Right renal cortex interstitium (tissue), 3 donors: ENCODE measurements around the gene RSPO4. TPM values are rescaled to one million over a fixed set of nuclear protein-coding genes. Genes with fewer than 3 reads are reported as not detected.

Experiments
- DNase-seq, 3 donors: peaks; one replicate each; pipeline ENCODE4 v3.0.0-alpha.2; 2013; ENCODE audit warnings: low read depth in 3 of 3, low spot score in 2 of 3
- polyA plus RNA-seq, 3 donors: library from polyadenylated mRNA; unstranded; fragments of 120-200 nt; gene quantifications; one replicate each; pipeline ENCODE4 v1.2.1, GENCODE V29; 2013; ENCODE audit not compliant: insufficient read length in 3 of 3

The RSPO4 gene
- polyA plus RNA-seq, 3 donors = 1.0 to 1.1 (median 1.1) TPM

GRCh38 chr20:945841-946240, 56.3 kb downstream of the RSPO4 start:
- DNase-seq = no peak

- DNase-seq = no peak
These were observed 57.2 kb downstream of the RSPO4 start for GRCh38 chr20:944774-945410.

GRCh38 chr20:944148-944547, 58.0 kb downstream of the RSPO4 start:
- DNase-seq = no peak

- DNase-seq = no peak
These were observed 59.5 kb downstream of the RSPO4 start for GRCh38 chr20:942611-943010.

GRCh38 chr20:940926-941325, 61.2 kb downstream of the RSPO4 start:
- no peak for DNase-seq

GRCh38 chr20:939606-940005, 62.5 kb downstream of the RSPO4 start:
- no peak for DNase-seq

GRCh38 chr20:934186-934840, 67.8 kb downstream of the RSPO4 start:
- DNase-seq = no peak

- no peak for DNase-seq
These were observed 69.1 kb downstream of the RSPO4 start for GRCh38 chr20:933029-933428.

- no peak for DNase-seq
These were observed 70.7 kb downstream of the RSPO4 start for GRCh38 chr20:931401-931800.

- DNase-seq = no peak
These were observed 75.4 kb downstream of the RSPO4 start for GRCh38 chr20:926670-927069.

GRCh38 chr20:925516-925915, 76.6 kb downstream of the RSPO4 start:
- no peak for DNase-seq

GRCh38 chr20:924639-925038, 77.5 kb downstream of the RSPO4 start:
- DNase-seq = no peak

- no peak for DNase-seq
These were observed 79.3 kb downstream of the RSPO4 start for GRCh38 chr20:922781-923180.

- no peak for DNase-seq
These were observed 81.0 kb downstream of the RSPO4 start for GRCh38 chr20:921068-921467.

- DNase-seq = no peak
These were observed 81.8 kb downstream of the RSPO4 start for GRCh38 chr20:920311-920710.

GRCh38 chr20:919491-919916, 82.6 kb downstream of the RSPO4 start:
- no peak for DNase-seq

- DNase-seq = no peak
These were observed 84.7 kb downstream of the RSPO4 start for GRCh38 chr20:917416-917815.

GRCh38 chr20:916825-917224, 85.3 kb downstream of the RSPO4 start:
- no peak for DNase-seq

GRCh38 chr20:916125-916799, 85.8 kb downstream of the RSPO4 start, which contains the start of gene ANGPT4:
Gene ANGPT4, minus strand, starts transcription at chr20:916334. Its CDS starts 120 bp downstream, at chr20:916214.
- DNase-seq = no peak

GRCh38 chr20:914727-915498, 87.2 kb downstream of the RSPO4 start:
- DNase-seq = no peak

GRCh38 chr20:913306-913849, 88.7 kb downstream of the RSPO4 start:
- no peak for DNase-seq
